ENCODE data around the gene RANBP6. TPM values are rescaled to one million over a fixed set of nuclear protein-coding genes. Genes with fewer than 3 reads are reported as not detected.

Gene RANBP6
- total RNA-seq (ENCODE audit: low replicate concordance): 16.1 and 21.0 TPM in 2 replicates

GRCh38 chr9:6015278-6016157 is at the start of gene RANBP6:
TSS of gene RANBP6 (minus strand) at chr9:6015624. CDS start at chr9:6015607, 17 bp downstream.

Other genes starting within 250 kb of the RANBP6 start
- gene ERMP1, start 182.5 kb downstream of the RANBP6 start, total RNA-seq (ENCODE audit: low replicate concordance): 9.5 and 11.2 TPM in 2 replicates
- gene MLANA, start 124.7 kb downstream of the RANBP6 start, total RNA-seq (ENCODE audit: low replicate concordance): not detected in 2 replicates
- gene IL33, start 200.2 kb upstream of the RANBP6 start, total RNA-seq (ENCODE audit: low replicate concordance): 64.8 and 186 TPM in 2 replicates

Data from smooth muscle cell of the coronary artery (primary cell).